Activated T-cell treated with anti-CD3 and anti-CD28 coated beads, Interleukin-2, amount 50 U/mL, for 72 hours (primary cell): ENCODE measurements around the gene MTRFR. TPM values are rescaled to one million over a fixed set of nuclear protein-coding genes. Genes with fewer than 3 reads are reported as not detected.

Experiments used
- ATAC-seq, 2 donors: fragments of 150-1000 bp; cut with Tn5 transposase; replicated peaks in 1 of 2; 2 replicates each; pipeline ENCODE4 v1.10.0; 2021; ENCODE audit warnings: moderate library complexity in 2 of 2, mild to moderate bottlenecking in 1 of 2
- DNase-seq, 2 donors: peaks; one replicate each; pipeline ENCODE4 v3.0.0; 2021 to 2022; ENCODE audit warnings: mixed read lengths in 1 of 2
- H3K27ac Mint-ChIP-seq: one replicate; pipeline ENCODE4 v1.8.0; 2022; ENCODE audit warnings: mild to moderate bottlenecking, moderate library complexity, mixed read lengths
- H3K27me3 Mint-ChIP-seq: one replicate; pipeline ENCODE4 v1.8.0; 2022; ENCODE audit warnings: low read depth, mixed read lengths
- H3K36me3 Mint-ChIP-seq, 2 donors: one replicate each; pipeline ENCODE4 v1.8.0; 2022; ENCODE audit warnings: mixed read lengths in 2 of 2, mild to moderate bottlenecking in 1 of 2; ENCODE audit not compliant: insufficient read depth in 2 of 2
- H3K4me1 Mint-ChIP-seq: one replicate; pipeline ENCODE4 v1.8.0; 2022; ENCODE audit warnings: low read depth, mixed read lengths
- H3K4me3 Mint-ChIP-seq, 2 donors: one replicate each; pipeline ENCODE4 v1.8.0; 2022; ENCODE audit warnings: mild to moderate bottlenecking in 2 of 2, mixed read lengths in 2 of 2, moderate library complexity in 2 of 2
- H3K9me3 Mint-ChIP-seq, 2 donors: one replicate each; pipeline ENCODE4 v1.8.0; 2022; ENCODE audit warnings: mixed read lengths in 2 of 2
- total RNA-seq, 2 donors: library from RNA; stranded (reverse); gene quantifications; one replicate each; pipeline ENCODE4 v1.2.3, GENCODE V29; 2022

The MTRFR gene
- total RNA-seq, 2 donors from 2014 or later = 34.0 to 36.6 TPM

- Mint-ChIP-seq H3K36me3 (peaks cover 0 to 4% of the 10 kb centered on the region in 2 donors), H3K9me3 (no peaks in the 10 kb centered on the region), H3K27ac (no peak overlapping the region), H3K4me3 (peak overlapping the region; percentile 88 to 89), H3K4me1 (peaks cover 28% of the 10 kb centered on the region), H3K27me3 (no peaks in the 10 kb centered on the region)
- DNase-seq (no peak), ATAC-seq (no peak)
These were observed 35.6 kb downstream of the MTRFR start for GRCh38 chr12:123268850-123269249.

- Mint-ChIP-seq H3K4me3 (peak overlapping the region; percentile 88 to 89), H3K9me3 (no peaks in the 10 kb centered on the region), H3K36me3 (peaks cover 0 to 3% of the 10 kb centered on the region in 2 donors), H3K27ac (no peak overlapping the region), H3K27me3 (no peaks in the 10 kb centered on the region), H3K4me1 (peaks cover 28% of the 10 kb centered on the region)
- peak; percentile 5 to 33 for ATAC-seq
- DNase-seq = peak; percentile 44 to 61
These were observed 36.2 kb downstream of the MTRFR start for GRCh38 chr12:123269395-123269892.

GRCh38 chr12:123269896-123270213 lies 36.6 kb downstream of the MTRFR start:
- ATAC-seq (no peak), DNase-seq (no peak)
- H3K27ac Mint-ChIP-seq = no peak overlapping the region
- H3K4me3 Mint-ChIP-seq = peak overlapping the region; percentile 88 to 89
- H3K36me3 Mint-ChIP-seq = peaks cover 0 to 1% of the 10 kb centered on the region in 2 donors
- no peaks in the 10 kb centered on the region for H3K27me3 Mint-ChIP-seq
- peaks cover 28% of the 10 kb centered on the region for H3K4me1 Mint-ChIP-seq
- no peaks in the 10 kb centered on the region for H3K9me3 Mint-ChIP-seq

GRCh38 chr12:123270214-123271000 lies 37.2 kb downstream of the MTRFR start:
- peak; percentile 27 to 31 for DNase-seq
- peak; percentile 16 to 22 for ATAC-seq
- Mint-ChIP-seq H3K27me3 (no peaks in the 10 kb centered on the region), H3K4me1 (peaks cover 28% of the 10 kb centered on the region), H3K27ac (no peak overlapping the region), H3K9me3 (no peaks in the 10 kb centered on the region), H3K4me3 (peak overlapping the region; percentile 88 to 89), H3K36me3 (peaks cover 0 to 1% of the 10 kb centered on the region in 2 donors)

- H3K36me3 Mint-ChIP-seq = peaks cover 0 to 1% of the 10 kb centered on the region in 2 donors
- ATAC-seq = peak; percentile 78 to 82
- DNase-seq = peak; percentile 86
- peaks cover 28% of the 10 kb centered on the region for H3K4me1 Mint-ChIP-seq
- H3K27me3 Mint-ChIP-seq = no peaks in the 10 kb centered on the region
- H3K4me3 Mint-ChIP-seq = no peak overlapping the region
- H3K9me3 Mint-ChIP-seq = no peaks in the 10 kb centered on the region
- H3K27ac Mint-ChIP-seq = no peak overlapping the region
These were observed 37.9 kb downstream of the MTRFR start for GRCh38 chr12:123271001-123271668.

GRCh38 chr12:123273166-123273565 lies 39.9 kb downstream of the MTRFR start:
- Mint-ChIP-seq H3K4me3 (peak overlapping the region in 1 of 2 donors; percentile 20), H3K27ac (no peak overlapping the region), H3K36me3 (no peaks in the 10 kb centered on the region), H3K4me1 (peaks cover 27% of the 10 kb centered on the region), H3K9me3 (no peaks in the 10 kb centered on the region), H3K27me3 (no peaks in the 10 kb centered on the region)
- DNase-seq (no peak), ATAC-seq (no peak)

- peak overlapping the region; percentile 7 to 74 for H3K4me3 Mint-ChIP-seq
- peak overlapping the region; percentile 93 for H3K27ac Mint-ChIP-seq
- H3K9me3 Mint-ChIP-seq = no peaks in the 10 kb centered on the region
- ATAC-seq = peak; percentile 92 to 93
- DNase-seq = peak; percentile 24 to 26
- H3K36me3 Mint-ChIP-seq = no peaks in the 10 kb centered on the region
- H3K27me3 Mint-ChIP-seq = no peaks in the 10 kb centered on the region
- peaks cover 14% of the 10 kb centered on the region for H3K4me1 Mint-ChIP-seq
These were observed 44.9 kb downstream of the MTRFR start for GRCh38 chr12:123278101-123278627.

GRCh38 chr12:123280971-123281370 lies 47.7 kb downstream of the MTRFR start:
- DNase-seq (no peak), ATAC-seq (no peak)
- Mint-ChIP-seq H3K4me3 (no peak overlapping the region), H3K9me3 (no peaks in the 10 kb centered on the region), H3K27ac (no peak overlapping the region), H3K36me3 (no peaks in the 10 kb centered on the region), H3K27me3 (no peaks in the 10 kb centered on the region), H3K4me1 (peaks cover 14% of the 10 kb centered on the region)

GRCh38 chr12:123282111-123282510 lies 48.9 kb downstream of the MTRFR start:
- no peaks in the 10 kb centered on the region for H3K36me3 Mint-ChIP-seq
- H3K27me3 Mint-ChIP-seq = no peaks in the 10 kb centered on the region
- DNase-seq = no peak
- H3K27ac Mint-ChIP-seq = no peak overlapping the region
- no peak overlapping the region for H3K4me3 Mint-ChIP-seq
- ATAC-seq = no peak
- peaks cover 14% of the 10 kb centered on the region for H3K4me1 Mint-ChIP-seq
- no peaks in the 10 kb centered on the region for H3K9me3 Mint-ChIP-seq

GRCh38 chr12:123283461-123283860 lies 50.2 kb downstream of the MTRFR start:
- no peak overlapping the region for H3K4me3 Mint-ChIP-seq
- H3K27ac Mint-ChIP-seq = no peak overlapping the region
- peaks cover 8% of the 10 kb centered on the region for H3K4me1 Mint-ChIP-seq
- H3K9me3 Mint-ChIP-seq = no peaks in the 10 kb centered on the region
- no peaks in the 10 kb centered on the region for H3K36me3 Mint-ChIP-seq
- H3K27me3 Mint-ChIP-seq = no peaks in the 10 kb centered on the region
- ATAC-seq (peak in 1 of 2 donors; percentile 20), DNase-seq (no peak)

GRCh38 chr12:123284669-123285068 lies 51.4 kb downstream of the MTRFR start:
- Mint-ChIP-seq H3K27ac (no peak overlapping the region), H3K4me1 (no peaks in the 10 kb centered on the region), H3K36me3 (no peaks in the 10 kb centered on the region), H3K4me3 (no peak overlapping the region), H3K27me3 (no peaks in the 10 kb centered on the region), H3K9me3 (no peaks in the 10 kb centered on the region)
- ATAC-seq (no peak), DNase-seq (no peak)

GRCh38 chr12:123286652-123287373 lies 53.6 kb downstream of the MTRFR start:
- Mint-ChIP-seq H3K9me3 (no peaks in the 10 kb centered on the region), H3K27me3 (no peaks in the 10 kb centered on the region), H3K27ac (no peak overlapping the region), H3K4me3 (no peak overlapping the region), H3K4me1 (no peaks in the 10 kb centered on the region), H3K36me3 (no peaks in the 10 kb centered on the region)
- no peak for DNase-seq
- no peak for ATAC-seq
